Anterior cingulate cortex (tissue), 58 donors: ENCODE results near the gene IFT88.

Experiments
- DNase-seq, 58 donors: peaks; one replicate each; lab custom pipeline; 2025; lab: John Stamatoyannopoulos, UW

The IFT88 gene

DNA sequence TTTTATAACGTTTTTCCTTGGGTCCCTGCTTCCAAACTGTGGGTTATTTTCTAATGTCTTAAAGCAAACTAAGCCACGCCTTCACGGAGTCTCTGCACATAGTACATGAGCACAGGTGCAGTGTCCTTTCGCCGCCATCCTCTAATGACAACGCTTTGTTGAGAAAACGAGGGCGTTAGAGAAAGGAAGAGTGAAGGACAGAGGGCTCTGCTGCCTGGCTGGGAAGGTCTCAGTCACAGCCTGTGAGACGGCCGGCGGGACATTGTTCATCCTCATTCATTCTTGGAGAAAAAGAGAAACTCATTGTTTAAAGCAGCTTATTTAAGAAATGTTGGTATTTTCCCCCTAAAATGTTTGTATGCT, 146.0 kb downstream of the IFT88 start:
- no peak for DNase-seq

DNA sequence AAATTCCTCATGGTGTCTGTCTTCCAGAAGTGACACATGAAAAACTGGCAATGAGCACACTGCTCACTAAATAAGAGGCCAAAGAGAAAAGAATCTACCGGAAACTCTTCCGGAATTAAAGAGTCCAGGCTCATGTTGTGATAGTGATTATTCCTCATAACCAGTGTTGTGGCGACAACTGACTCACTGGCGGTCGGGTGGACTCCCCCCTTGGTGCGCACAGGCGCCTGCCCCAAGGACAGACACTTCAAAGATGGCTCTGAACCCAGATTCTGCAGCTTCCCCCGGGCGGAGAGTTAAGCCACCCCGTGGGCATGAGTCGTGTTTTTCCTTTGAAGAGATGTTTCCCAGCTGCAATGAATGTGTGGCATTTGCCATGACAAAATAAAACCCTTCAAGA, 146.8 kb downstream of the IFT88 start:
- DNase-seq = peak in 18 of 58 donors; percentile 14 to 61 (median 28)

GRCh38 chr13:20714161-20714560, 147.2 kb downstream of the IFT88 start:
- DNase-seq = peak in 1 of 58 donors; percentile 70

- peak in 3 of 58 donors; percentile 25 to 70 (median 35) for DNase-seq
Measured at GRCh38 chr13:20714563-20715329, 147.8 kb downstream of the IFT88 start.

DNA sequence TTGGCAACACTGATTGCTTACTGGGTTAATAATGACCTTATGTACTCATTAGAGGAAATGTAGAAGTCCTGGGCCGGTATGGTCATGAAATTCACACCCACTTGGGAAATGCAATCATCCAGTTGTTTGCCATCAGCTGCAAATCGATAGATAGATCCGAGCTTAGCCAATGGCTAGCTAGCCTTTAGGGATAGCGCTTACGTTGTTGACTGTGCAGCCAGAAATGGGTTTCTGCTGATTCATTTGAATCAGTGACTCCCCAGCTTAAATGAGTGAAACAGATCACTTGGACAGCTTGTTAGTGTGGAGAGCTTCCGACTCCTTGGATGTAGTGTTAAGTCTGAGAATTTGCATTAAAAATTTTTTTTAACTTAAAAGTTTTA, 148.4 kb downstream of the IFT88 start:
- no peak for DNase-seq

- DNase-seq = no peak
Measured at GRCh38 chr13:20716951-20717350, 150.0 kb downstream of the IFT88 start.

DNA sequence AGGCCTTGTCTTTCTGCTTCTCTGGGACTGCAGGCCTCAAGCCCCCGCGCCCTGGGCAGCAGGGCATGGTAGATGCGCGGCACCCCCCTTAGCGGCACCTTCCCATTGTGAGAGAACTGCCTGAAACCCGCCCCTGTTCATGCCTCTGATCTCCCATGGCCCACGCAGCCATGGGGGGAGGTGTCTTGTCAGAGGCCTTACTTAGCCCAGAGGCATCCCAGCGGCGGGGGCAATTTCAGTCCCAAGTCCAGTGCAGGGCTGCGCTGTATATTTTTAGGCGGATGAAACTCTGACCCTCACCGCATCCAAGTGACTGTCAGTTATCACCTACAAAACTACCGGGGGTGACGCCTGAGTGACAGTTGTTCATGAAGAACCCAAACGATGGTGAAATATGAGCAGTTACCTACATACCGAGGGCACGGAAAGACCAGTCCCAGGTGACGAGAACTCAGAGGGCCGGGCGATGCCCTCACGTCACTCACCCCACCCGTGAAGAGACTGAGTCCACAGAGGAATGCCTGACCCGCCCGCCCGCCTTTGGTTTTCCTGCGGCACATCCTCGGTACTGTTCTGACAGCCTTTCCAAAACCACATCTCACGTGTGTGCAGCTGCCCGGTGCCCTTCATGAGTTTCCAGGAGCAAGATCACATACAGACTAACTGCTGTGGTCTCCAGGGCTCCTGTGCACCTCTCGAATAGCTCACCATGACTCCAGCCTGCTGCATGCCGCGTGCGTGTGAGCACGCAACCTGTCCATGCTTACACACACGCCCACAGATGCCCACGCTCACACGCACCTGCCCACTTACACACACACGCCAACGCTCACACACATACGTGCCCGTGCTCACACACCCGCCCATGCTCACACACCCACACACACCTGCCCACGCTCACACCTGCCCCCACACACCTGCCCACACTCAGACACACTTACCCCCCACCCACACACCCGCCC, 150.9 kb downstream of the IFT88 start:
- DNase-seq = peak in 1 of 58 donors; percentile 64

GRCh38 chr13:20718958-20719566, 152.1 kb downstream of the IFT88 start:
- DNase-seq = no peak

GRCh38 chr13:20719783-20720182, 152.8 kb downstream of the IFT88 start:
- DNase-seq = no peak

GRCh38 chr13:20720499-20720898, 153.5 kb downstream of the IFT88 start:
- no peak for DNase-seq

- DNase-seq = no peak
Measured at GRCh38 chr13:20721058-20721453, 154.1 kb downstream of the IFT88 start.

DNA sequence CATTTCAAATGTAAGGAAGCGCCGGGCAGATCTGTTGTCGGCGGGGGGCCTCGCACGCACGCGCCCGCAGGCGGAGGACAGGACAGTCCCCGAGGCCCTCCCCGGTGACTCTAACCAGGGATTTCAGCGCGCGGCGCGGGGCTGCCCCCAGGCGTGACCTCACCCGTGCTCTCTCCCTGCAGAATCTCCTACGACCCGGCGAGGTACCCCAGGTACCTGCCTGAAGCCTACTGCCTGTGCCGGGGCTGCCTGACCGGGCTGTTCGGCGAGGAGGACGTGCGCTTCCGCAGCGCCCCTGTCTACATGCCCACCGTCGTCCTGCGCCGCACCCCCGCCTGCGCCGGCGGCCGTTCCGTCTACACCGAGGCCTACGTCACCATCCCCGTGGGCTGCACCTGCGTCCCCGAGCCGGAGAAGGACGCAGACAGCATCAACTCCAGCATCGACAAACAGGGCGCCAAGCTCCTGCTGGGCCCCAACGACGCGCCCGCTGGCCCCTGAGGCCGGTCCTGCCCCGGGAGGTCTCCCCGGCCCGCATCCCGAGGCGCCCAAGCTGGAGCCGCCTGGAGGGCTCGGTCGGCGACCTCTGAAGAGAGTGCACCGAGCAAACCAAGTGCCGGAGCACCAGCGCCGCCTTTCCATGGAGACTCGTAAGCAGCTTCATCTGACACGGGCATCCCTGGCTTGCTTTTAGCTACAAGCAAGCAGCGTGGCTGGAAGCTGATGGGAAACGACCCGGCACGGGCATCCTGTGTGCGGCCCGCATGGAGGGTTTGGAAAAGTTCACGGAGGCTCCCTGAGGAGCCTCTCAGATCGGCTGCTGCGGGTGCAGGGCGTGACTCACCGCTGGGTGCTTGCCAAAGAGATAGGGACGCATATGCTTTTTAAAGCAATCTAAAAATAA, 154.7 kb downstream of the IFT88 start:
- peak in 8 of 58 donors; percentile 28 to 55 (median 43) for DNase-seq

DNA sequence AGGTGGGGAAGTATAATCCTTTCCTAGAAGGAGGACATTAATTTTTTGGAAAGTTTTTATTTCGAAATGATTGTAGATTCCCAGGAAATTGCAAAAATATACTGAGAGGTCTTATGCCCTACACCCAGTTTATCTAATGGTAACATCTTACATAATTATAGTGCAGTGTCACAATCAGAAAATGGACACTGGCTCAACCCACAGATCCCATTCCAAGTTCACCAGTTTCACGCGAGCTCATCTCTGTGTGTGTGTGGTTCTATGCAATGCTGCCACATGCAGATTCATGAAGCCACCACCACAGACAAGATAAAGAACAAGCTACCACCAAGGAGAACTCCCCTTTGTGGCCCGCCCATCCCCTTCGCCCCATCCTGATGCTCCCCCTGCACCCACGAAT, 160.9 kb downstream of the IFT88 start:
- DNase-seq = no peak

GRCh38 chr13:20728579-20729311, 161.8 kb downstream of the IFT88 start:
- DNase-seq = no peak

DNA sequence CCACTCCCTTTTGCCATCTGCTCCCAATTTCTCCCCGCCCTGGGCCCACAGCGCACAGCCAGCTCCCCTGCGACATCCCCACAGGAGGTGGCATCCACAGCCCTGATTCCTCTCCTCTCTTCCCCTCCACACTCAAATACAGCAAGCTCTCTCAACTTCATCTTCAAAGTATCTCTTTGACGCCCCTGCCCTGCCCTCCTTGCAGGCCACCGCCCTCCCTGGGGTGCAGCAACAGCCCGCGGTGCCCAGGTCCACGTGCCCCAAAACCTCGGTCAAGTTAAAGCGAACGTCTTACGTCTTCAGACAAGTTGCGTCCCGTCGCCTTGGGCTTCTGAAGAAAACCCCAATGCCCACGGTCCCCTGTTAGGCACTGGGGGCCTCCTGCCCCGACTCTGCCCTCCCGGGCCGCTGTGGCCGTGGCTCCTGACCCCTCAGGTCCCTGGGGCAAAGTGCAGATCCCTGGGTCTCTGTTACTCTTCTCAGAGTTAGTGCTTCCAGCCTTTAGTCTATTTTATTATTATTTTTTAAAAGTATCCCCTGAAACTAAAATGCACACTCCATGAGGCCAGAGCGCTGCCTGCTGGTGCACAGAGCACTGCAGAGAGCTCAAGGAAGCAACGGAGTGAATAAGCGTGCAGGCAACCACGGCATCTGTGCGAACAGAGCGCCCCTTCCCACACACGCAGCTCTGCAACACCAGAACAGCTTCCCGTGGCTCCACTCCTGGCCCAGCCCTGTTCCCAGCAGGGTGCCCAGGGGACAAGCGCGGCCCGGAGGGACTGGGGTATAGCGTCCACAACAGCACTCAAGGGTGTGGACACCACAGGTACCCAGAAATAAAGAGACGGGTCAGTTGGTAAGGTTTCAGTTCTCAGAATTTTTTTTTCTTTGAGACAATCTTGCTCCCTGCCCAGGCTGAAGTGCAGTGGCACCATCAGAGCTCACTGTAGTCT, 163.0 kb downstream of the IFT88 start:
- no peak for DNase-seq

DNA sequence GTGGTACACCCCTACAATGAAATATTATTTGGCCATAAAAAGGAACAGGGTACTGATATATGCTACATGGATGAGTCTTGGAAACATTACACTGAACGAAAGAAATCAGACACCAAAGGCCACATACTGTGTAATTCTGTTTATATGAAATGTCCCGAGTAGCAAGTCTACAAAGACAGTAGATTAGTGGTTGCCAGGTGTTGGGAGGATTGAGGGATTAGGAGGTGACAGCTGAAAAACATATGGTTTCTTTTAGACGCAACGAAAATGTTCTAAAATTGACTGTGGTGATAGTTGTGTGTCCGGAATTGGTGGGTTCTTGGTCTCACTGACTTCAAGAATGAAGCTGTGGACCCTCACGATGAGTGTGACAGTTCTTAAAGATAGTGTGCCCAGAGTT, 171.7 kb downstream of the IFT88 start:
- no peak for DNase-seq

- no peak for DNase-seq
Measured at GRCh38 chr13:20740021-20740420, 173.1 kb downstream of the IFT88 start.
